ENCODE measurements around the gene KIAA1549. TPM values are rescaled to one million over a fixed set of nuclear protein-coding genes. Genes with fewer than 3 reads are reported as not detected.
"Not testable (repeated sequence)": the region's sequence is repeated elsewhere in the genome, so short reads cannot be mapped to it uniquely, and the experiment has no call there.

Gene KIAA1549
- total and polyA plus RNA-seq, 3 experiments from 2014 or later = 1.1 to 1.2 TPM; not detected in 1

DNA sequence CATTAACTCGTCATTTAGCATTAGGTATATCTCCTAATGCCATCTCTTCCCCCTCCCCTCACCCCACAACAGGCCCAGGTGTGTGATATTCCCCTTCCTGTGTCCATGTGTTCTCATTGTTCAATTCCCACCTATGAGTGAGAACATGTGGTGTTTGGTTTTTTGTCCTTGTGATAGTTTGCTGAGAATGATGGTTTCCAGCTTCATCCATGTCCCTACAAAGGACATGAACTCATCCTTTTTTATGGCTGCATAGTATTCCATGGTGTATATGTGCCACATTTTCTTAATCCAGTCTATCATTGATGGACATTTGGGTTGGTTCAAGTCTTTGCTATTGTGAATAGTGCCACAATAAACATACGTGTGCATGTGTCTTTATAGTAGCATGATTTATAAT, 169.9 kb downstream of the KIAA1549 start:
- CTCF ChIA-PET = not testable (repeated sequence)

DNA sequence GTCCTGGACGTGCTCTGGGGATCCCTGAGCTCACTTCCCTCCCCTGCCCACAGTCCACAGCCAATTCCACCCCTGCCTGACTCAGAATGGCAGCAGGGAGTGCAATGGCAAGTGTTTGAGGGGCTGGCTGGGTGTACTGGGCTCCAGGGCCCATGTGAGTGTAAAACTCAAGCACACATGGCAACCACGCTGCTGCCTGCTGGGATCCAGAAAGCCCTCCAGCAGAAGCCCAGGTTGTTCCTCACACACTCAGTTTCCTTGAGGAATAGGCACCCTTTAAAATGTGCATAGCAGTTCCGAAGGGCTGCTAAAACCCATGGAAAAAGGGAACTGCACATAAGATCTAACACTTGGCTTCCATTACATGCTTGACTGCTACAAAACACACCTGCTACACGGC, 171.8 kb downstream of the KIAA1549 start:
- H3K36me3 ChIP-seq (ENCODE audit: insufficient read depth, low read length) = no peaks in the 10 kb centered on the region
- Mint-ChIP-seq H3K9me3 (peaks cover 0 to 6% (median 0%) of the 10 kb centered on the region in 5 donors), H3K27me3 (peaks cover 2% of the 10 kb centered on the region in 2 donors), H3K4me3 (no peak overlapping the region), H3K36me3 (peaks cover 0 to 13% (median 0%) of the 10 kb centered on the region in 3 donors), H3K4me1 (no peaks in the 10 kb centered on the region), H3K27ac (no peak overlapping the region)
- H3K9me3 ChIP-seq (ENCODE audit: low read length) = no peaks in the 10 kb centered on the region
- ChIA-PET POLR2A (no interaction called here), CTCF (no interaction called here)
- no peak overlapping the region for H3K27ac ChIP-seq (ENCODE audit: low read depth, low read length)
- no peaks in the 10 kb centered on the region for H3K4me1 ChIP-seq (ENCODE audit: insufficient read depth, low read length)
- H3K27me3 ChIP-seq (ENCODE audit: insufficient read depth, low read length, poor library complexity, severe bottlenecking) = peaks cover 2% of the 10 kb centered on the region
- DNase-seq = no peak
- no peak overlapping the region for H3K4me3 ChIP-seq (ENCODE audit: low read length)

More for the DNA sequence above, 169.9 kb downstream of the KIAA1549 start:
- H3K4me1 Mint-ChIP-seq; H3K27me3 Mint-ChIP-seq; H3K4me3 Mint-ChIP-seq; H3K4me3 ChIP-seq (ENCODE audit: low read length); H3K9me3 ChIP-seq (ENCODE audit: low read length); H3K36me3 ChIP-seq (ENCODE audit: insufficient read depth, low read length); H3K4me1 ChIP-seq (ENCODE audit: insufficient read depth, low read length); DNase-seq; H3K36me3 Mint-ChIP-seq; H3K27me3 ChIP-seq (ENCODE audit: insufficient read depth, low read length, poor library complexity, severe bottlenecking); H3K27ac Mint-ChIP-seq; H3K27ac ChIP-seq (ENCODE audit: low read depth, low read length); H3K9me3 Mint-ChIP-seq; POLR2A ChIA-PET: not testable (repeated sequence)

- H3K27me3 ChIP-seq (ENCODE audit: insufficient read depth, low read length, poor library complexity, severe bottlenecking) = peaks cover 2% of the 10 kb centered on the region
- peaks cover 7 to 9% of the 10 kb centered on the region in 2 donors for H3K27me3 Mint-ChIP-seq
- peaks cover 0 to 6% (median 0%) of the 10 kb centered on the region in 5 donors for H3K9me3 Mint-ChIP-seq
- H3K4me3 Mint-ChIP-seq = no peak overlapping the region
- peaks cover 0 to 13% (median 0%) of the 10 kb centered on the region in 3 donors for H3K36me3 Mint-ChIP-seq
- no peaks in the 10 kb centered on the region for H3K4me1 Mint-ChIP-seq
- CTCF ChIA-PET = no interaction called here
- H3K27ac ChIP-seq (ENCODE audit: low read depth, low read length) = no peak overlapping the region
- no peaks in the 10 kb centered on the region for H3K4me1 ChIP-seq (ENCODE audit: insufficient read depth, low read length)
- no peak for DNase-seq
- H3K9me3 ChIP-seq (ENCODE audit: low read length) = no peaks in the 10 kb centered on the region
- H3K36me3 ChIP-seq (ENCODE audit: insufficient read depth, low read length) = no peaks in the 10 kb centered on the region
- no peak overlapping the region for H3K4me3 ChIP-seq (ENCODE audit: low read length)
- POLR2A ChIA-PET = no interaction called here
- H3K27ac Mint-ChIP-seq = peak overlapping the region in 1 of 8 donors; percentile 15
These were observed 176.6 kb downstream of the KIAA1549 start for GRCh38 chr7:138804618-138805017.

DNA sequence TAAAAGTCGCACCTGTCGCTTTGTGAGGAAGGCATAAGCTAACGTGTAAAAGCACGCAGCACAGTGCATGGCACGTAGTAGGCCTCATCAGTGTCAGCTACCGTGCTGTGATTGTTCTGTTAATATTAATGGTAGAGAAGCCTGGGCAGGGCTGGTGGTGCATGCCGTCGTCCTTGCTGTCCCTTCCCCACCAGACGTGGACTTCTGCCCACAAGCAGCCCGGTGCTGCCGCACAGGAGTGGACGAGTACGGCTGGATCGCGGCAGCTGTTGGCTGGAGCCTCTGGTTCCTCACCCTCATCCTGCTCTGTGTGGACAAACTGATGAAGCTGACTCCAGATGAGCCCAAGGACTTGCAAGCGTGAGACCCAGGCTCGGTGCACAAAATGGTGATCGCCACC, 178.5 kb downstream of the KIAA1549 start:
- Histone ChIP-seq H3K4me1 (ENCODE audit: insufficient read depth, low read length) (no peaks in the 10 kb centered on the region), H3K4me3 (ENCODE audit: low read length) (no peak overlapping the region), H3K36me3 (ENCODE audit: insufficient read depth, low read length) (no peaks in the 10 kb centered on the region), H3K27ac (ENCODE audit: low read depth, low read length) (no peak overlapping the region), H3K27me3 (ENCODE audit: insufficient read depth, low read length, poor library complexity, severe bottlenecking) (peaks cover 2% of the 10 kb centered on the region), H3K9me3 (ENCODE audit: low read length) (no peaks in the 10 kb centered on the region)
- H3K27me3 Mint-ChIP-seq = peaks cover 7 to 12% of the 10 kb centered on the region in 2 donors
- ChIA-PET POLR2A (no interaction called here), CTCF (no interaction called here)
- no peak overlapping the region for H3K4me3 Mint-ChIP-seq
- H3K36me3 Mint-ChIP-seq = peaks cover 0 to 7% (median 0%) of the 10 kb centered on the region in 3 donors
- peaks cover 10 to 12% (median 10%) of the 10 kb centered on the region in 3 donors for H3K4me1 Mint-ChIP-seq
- H3K27ac Mint-ChIP-seq = no peak overlapping the region
- DNase-seq = no peak
- peaks cover 0 to 3% (median 0%) of the 10 kb centered on the region in 5 donors for H3K9me3 Mint-ChIP-seq

DNA sequence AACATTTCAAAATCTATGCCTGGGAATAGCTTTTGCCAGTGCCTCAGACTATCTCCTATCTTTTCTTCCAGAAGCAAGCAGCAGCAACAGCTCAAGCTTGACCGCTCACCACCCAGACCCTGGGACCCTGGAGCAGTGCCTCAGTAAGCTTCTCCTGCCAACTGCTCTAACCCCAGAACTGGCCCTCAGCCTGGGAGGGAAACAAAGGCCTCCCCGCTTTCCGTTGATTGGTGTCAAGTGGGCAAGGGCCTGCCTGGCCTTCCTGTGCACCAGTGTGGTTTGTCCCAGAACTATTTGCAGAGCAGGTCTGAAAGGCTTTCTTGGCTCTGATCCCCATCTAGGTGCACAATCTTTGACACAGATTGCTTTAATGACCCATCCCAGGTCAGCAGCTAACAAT, 179.9 kb downstream of the KIAA1549 start:
- peaks cover 0 to 7% (median 0%) of the 10 kb centered on the region in 3 donors for H3K36me3 Mint-ChIP-seq
- Histone ChIP-seq H3K4me3 (ENCODE audit: low read length) (no peak overlapping the region), H3K4me1 (ENCODE audit: insufficient read depth, low read length) (no peaks in the 10 kb centered on the region), H3K36me3 (ENCODE audit: insufficient read depth, low read length) (no peaks in the 10 kb centered on the region), H3K27ac (ENCODE audit: low read depth, low read length) (no peak overlapping the region), H3K9me3 (ENCODE audit: low read length) (no peaks in the 10 kb centered on the region), H3K27me3 (ENCODE audit: insufficient read depth, low read length, poor library complexity, severe bottlenecking) (peaks cover 2% of the 10 kb centered on the region)
- ChIA-PET CTCF (no interaction called here), POLR2A (no interaction called here)
- no peak for DNase-seq
- H3K27ac Mint-ChIP-seq = no peak overlapping the region
- peaks cover 0 to 3% (median 0%) of the 10 kb centered on the region in 5 donors for H3K9me3 Mint-ChIP-seq
- H3K4me1 Mint-ChIP-seq = peaks cover 13 to 24% (median 19%) of the 10 kb centered on the region in 3 donors
- H3K4me3 Mint-ChIP-seq = peak overlapping the region in 1 of 7 donors; percentile 70
- H3K27me3 Mint-ChIP-seq = peaks cover 8 to 12% of the 10 kb centered on the region in 2 donors

- no peak overlapping the region for H3K27ac ChIP-seq (ENCODE audit: low read depth, low read length)
- Mint-ChIP-seq H3K27me3 (peaks cover 8 to 11% of the 10 kb centered on the region in 2 donors), H3K9me3 (peaks cover 0 to 3% (median 0%) of the 10 kb centered on the region in 5 donors), H3K36me3 (peaks cover 0 to 4% (median 0%) of the 10 kb centered on the region in 3 donors), H3K27ac (no peak overlapping the region), H3K4me3 (no peak overlapping the region), H3K4me1 (peaks cover 13 to 24% (median 19%) of the 10 kb centered on the region in 3 donors)
- ChIA-PET CTCF (no interaction called here), POLR2A (no interaction called here)
- no peaks in the 10 kb centered on the region for H3K36me3 ChIP-seq (ENCODE audit: insufficient read depth, low read length)
- DNase-seq = no peak
- no peaks in the 10 kb centered on the region for H3K4me1 ChIP-seq (ENCODE audit: insufficient read depth, low read length)
- H3K9me3 ChIP-seq (ENCODE audit: low read length) = no peaks in the 10 kb centered on the region
- H3K27me3 ChIP-seq (ENCODE audit: insufficient read depth, low read length, poor library complexity, severe bottlenecking) = no peaks in the 10 kb centered on the region
- H3K4me3 ChIP-seq (ENCODE audit: low read length) = no peak overlapping the region
These were observed 181.7 kb downstream of the KIAA1549 start for GRCh38 chr7:138799336-138800000.

DNA sequence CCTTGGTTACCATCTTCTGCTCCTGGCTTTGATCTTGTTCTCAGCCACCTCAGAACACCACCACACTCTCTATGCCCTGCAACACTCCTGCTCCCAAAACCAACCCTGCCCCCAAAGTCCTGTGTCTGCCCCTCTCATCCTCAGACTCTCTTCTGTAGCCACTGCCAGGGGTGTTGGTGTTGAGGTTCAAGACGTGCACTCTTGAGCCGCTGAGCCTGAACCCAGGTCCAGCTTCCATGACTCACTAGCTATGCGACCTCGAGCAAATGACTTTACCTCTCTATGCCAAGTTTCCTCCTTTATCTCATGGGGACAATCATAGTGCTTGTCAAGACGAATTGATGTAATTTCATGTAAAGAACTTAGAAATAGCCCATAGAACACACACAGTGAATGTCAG, 182.4 kb downstream of the KIAA1549 start:
- Mint-ChIP-seq H3K27ac (peak overlapping the region in 4 of 8 donors; percentile 1 to 57 (median 28)), H3K36me3 (peaks cover 0 to 4% (median 0%) of the 10 kb centered on the region in 3 donors), H3K4me3 (peak overlapping the region in 2 of 7 donors; percentile 9 to 16), H3K4me1 (peaks cover 13 to 24% (median 19%) of the 10 kb centered on the region in 3 donors), H3K27me3 (peaks cover 5 to 8% of the 10 kb centered on the region in 2 donors), H3K9me3 (peaks cover 0 to 3% (median 0%) of the 10 kb centered on the region in 5 donors)
- Histone ChIP-seq H3K4me1 (ENCODE audit: insufficient read depth, low read length) (no peaks in the 10 kb centered on the region), H3K27me3 (ENCODE audit: insufficient read depth, low read length, poor library complexity, severe bottlenecking) (no peaks in the 10 kb centered on the region), H3K27ac (ENCODE audit: low read depth, low read length) (no peak overlapping the region), H3K9me3 (ENCODE audit: low read length) (no peaks in the 10 kb centered on the region), H3K4me3 (ENCODE audit: low read length) (no peak overlapping the region), H3K36me3 (ENCODE audit: insufficient read depth, low read length) (no peaks in the 10 kb centered on the region)
- ChIA-PET CTCF (no interaction called here), POLR2A (no interaction called here)
- DNase-seq = no peak

DNA sequence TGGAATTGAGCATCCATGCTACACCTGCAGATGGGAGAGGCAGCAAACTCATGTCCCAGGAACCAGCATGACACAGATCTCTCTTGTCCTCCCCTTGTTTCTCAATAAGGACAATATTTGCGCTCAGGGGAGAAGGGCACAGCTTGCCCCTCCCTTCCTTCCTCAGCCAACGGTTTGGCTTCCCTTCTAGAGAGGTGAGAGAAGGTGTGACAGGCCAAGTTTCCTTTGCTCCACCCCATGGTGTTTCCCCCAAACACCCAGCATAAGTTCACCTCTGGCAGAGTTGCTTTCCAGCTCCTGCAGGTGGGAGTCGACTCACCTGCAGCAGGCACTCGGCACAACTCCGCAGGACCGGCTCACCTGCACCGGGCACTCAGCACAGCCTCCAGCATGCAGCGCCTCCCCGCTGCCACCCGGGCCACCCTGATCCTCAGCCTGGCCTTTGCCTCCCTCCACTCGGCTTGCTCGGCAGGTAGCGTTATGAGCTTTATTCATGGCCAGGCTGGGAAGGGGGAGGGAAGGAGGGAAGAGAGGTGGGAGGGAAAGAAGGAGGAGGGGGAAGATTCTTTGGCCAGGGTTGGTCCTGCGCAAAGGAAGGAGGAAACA, 183.4 kb downstream of the KIAA1549 start, which contains the start of the genes ATP6V0A4 and TMEM213:
TSS of gene ATP6V0A4 (minus strand) at position 482 of the 606 bp plus-strand sequence. CDS start 26,949 bp downstream, outside the sequence.
TSS of gene TMEM213 (plus strand) at position 280 of the 606 bp plus-strand sequence. CDS start at position 391, 111 bp downstream.
- Mint-ChIP-seq H3K4me1 (peaks cover 13 to 24% (median 19%) of the 10 kb centered on the region in 3 donors), H3K9me3 (peaks cover 0 to 3% (median 0%) of the 10 kb centered on the region in 5 donors), H3K4me3 (peak within 1 kb of the TSS in 3 of 7 donors; percentile 36 to 67 (median 55)), H3K36me3 (peaks cover 0 to 4% (median 0%) of the 10 kb centered on the region in 3 donors), H3K27ac (peak within 1 kb of the TSS in 5 of 8 donors; percentile 1 to 77 (median 43)), H3K27me3 (peaks cover 4 to 16% of the 10 kb centered on the region in 2 donors)
- ChIA-PET POLR2A (no interaction called here), CTCF (interaction anchor here (0.6 kb wide), 1 partner anchor 471 kb away, joined by 3 read pairs; no protein-coding TSS in a partner anchor)
- Histone ChIP-seq H3K4me3 (ENCODE audit: low read length) (no peak within 1 kb of the TSS), H3K36me3 (ENCODE audit: insufficient read depth, low read length) (no peaks in the 10 kb centered on the region), H3K4me1 (ENCODE audit: insufficient read depth, low read length) (no peaks in the 10 kb centered on the region), H3K27me3 (ENCODE audit: insufficient read depth, low read length, poor library complexity, severe bottlenecking) (no peaks in the 10 kb centered on the region), H3K9me3 (ENCODE audit: low read length) (no peaks in the 10 kb centered on the region), H3K27ac (ENCODE audit: low read depth, low read length) (no peak within 1 kb of the TSS)
- peak in 2 of 5 donors; percentile 4 to 29 for DNase-seq

Measured in CD8-positive, alpha-beta memory T cell (primary cell).